Anterior cingulate cortex (tissue), 58 donors: ENCODE measurements around the gene MRC2.

Experiments used
- DNase-seq, 58 donors: peaks; one replicate each; lab custom pipeline; 2025; lab: John Stamatoyannopoulos, UW

MRC2 gene

GRCh38 chr17:62714016-62714777, 86.7 kb downstream of the MRC2 start:
- no peak for DNase-seq

DNA sequence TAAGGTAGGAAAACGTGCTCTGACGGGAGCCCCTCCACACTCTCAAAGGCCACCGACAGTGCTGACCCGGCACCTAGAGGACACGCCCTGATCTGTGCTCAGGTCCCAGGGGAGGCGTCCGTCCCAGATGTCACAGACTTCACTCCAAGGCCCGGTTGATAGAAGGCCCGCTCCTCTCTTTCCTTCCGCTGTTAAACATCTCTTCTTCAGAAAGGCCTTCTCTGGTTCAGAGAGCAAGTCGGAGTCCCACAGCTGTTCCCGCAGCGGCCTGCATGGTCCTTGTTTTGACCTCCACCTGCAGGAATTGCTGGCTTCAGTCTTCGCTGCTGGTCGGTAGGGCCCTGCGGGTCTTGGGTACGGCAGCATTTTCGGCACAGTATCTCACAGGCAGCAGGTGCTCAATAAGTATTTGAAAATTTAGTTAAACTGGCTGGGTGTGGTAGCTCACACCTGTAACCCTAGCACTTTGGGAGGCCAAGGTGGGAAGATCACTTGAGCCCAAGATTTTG, 88.5 kb downstream of the MRC2 start:
- no peak for DNase-seq

GRCh38 chr17:62716834-62717588, 89.5 kb downstream of the MRC2 start:
- DNase-seq = no peak

GRCh38 chr17:62717589-62717855, 90.1 kb downstream of the MRC2 start:
- DNase-seq = no peak

DNA sequence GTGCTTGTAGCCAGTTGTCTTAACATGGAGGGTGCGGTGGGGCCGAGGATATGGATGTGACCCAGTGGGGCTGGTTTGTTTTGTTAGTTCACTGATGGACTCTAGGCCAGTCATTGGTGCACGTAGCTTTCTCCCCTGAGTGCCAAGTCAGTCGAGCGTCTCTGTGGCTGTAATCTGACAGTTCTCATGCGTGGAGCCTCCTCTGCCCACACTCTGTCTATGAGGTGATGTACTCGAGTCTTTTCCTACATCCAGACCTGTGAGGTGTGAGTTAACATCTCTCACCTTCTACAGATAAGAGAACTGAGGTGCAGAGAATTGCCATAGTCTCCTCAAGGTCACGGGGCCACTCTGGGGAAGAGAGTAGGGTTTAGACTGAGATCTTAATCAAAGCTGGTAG, 90.4 kb downstream of the MRC2 start:
- DNase-seq = no peak

GRCh38 chr17:62718429-62718828, 91.0 kb downstream of the MRC2 start:
- no peak for DNase-seq

- no peak for DNase-seq
Observed at GRCh38 chr17:62719586-62719985, 92.1 kb downstream of the MRC2 start.

DNA sequence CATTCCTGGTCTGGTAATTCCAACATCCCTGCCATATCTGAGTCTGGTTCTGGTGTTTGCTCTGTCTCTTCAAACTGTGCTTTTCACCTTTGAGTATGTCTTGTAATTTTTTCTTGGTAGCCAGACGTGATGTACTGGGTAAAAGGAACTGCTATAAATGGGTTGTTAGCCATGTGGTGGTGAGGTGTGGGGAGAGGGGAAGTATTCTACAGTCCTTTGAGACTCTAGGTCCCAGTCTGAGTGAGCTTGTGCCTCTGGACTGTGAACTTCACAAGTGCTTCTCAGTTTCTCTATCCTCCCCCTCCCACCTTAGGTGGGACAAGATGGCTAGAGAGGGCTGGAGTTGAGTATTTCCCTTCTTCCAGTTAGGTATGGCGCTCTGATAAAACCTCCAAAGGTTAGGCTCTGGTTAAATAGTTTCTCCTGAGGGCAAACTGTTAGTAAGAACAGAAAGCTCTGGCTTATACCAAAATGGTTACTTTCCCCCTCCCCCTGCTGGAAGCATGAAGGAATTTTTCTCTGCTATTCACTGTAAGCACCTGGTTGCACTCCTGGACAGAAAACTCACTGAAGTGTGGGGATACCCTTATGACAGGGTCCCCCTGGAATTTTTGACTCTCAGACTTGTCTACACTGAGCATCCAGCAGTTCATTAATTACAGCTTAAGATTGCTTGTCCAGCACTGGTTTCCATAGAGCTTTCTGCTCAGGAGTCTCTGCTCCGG, 92.8 kb downstream of the MRC2 start:
- no peak for DNase-seq

DNA sequence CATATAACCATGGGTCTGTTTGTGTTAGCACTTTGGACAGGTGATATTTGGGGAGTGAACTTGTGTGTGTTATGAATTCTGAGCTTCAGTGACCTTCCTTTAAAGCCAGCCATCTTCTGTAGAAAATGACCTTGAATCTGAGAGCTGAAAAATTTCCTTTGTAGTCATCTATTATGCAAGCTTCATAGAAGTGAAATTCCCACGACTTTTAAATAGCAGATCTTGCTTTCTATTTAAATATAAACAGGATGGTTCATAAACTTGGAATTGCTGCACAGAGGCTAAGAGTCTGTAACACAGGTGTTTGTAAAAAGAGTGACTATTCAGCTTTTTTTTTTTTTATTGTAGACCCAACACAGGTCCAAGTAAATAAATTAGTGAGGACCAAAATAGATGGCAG, 95.2 kb downstream of the MRC2 start:
- DNase-seq = no peak

- no peak for DNase-seq
Observed at GRCh38 chr17:62723842-62724241, 96.4 kb downstream of the MRC2 start.

DNA sequence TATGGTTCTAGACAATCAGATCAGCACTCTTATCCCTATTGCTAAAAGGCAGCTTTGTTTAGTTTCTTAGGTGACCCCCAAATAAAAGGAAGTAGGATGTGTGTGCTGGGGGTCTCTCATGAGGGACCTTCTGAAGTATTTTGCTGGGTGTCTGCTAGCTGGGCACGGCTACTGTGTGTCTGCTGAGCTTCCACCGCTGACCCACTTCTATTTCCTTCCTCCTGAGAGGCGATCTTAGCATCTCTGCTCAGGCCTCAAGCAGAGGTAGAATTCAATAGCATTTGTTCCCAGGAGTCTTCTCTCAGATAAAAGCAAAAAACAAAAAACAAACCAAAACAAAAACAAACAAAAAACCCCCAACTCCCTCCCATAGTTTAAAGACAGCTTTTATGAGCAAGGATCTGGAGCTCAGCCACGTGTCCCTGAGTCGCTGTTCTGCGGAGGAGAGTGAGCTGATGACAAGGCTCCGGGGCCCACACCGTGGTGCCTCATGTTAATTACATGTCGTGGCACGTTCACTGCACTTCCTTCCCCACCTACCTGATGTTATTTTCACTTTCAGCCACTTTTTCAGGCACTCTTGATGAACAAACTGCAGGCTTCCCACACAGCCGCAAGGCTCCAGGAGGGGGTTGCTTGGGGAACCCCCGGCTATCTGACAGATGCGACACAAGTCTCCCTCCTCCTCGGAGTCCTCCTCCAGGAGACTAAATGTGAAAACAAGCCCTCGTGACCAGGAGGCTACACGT, 97.1 kb downstream of the MRC2 start:
- peak in 12 of 58 donors; percentile 11 to 49 (median 22) for DNase-seq

DNA sequence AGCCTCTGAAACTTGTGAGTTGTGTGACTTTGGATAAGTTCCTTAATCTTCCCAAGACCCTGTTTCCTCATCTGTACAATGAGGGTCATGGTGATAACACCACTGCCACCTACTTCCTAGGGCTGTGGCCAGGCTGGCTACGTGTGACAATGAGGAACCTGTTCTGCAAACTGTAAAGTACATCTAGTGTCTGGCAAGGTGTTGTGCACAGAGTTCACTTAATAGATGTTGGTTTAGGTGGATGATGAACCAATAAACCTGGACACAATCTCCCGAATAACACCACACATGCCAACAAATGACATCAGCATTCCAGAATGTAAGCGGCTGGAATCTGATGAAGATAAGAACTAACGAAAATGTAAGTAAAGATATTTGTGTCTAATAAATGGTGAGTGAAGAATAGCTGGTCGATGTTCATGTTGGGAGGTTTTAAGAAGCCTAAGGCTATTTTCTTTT, 98.3 kb downstream of the MRC2 start:
- DNase-seq = no peak

DNA sequence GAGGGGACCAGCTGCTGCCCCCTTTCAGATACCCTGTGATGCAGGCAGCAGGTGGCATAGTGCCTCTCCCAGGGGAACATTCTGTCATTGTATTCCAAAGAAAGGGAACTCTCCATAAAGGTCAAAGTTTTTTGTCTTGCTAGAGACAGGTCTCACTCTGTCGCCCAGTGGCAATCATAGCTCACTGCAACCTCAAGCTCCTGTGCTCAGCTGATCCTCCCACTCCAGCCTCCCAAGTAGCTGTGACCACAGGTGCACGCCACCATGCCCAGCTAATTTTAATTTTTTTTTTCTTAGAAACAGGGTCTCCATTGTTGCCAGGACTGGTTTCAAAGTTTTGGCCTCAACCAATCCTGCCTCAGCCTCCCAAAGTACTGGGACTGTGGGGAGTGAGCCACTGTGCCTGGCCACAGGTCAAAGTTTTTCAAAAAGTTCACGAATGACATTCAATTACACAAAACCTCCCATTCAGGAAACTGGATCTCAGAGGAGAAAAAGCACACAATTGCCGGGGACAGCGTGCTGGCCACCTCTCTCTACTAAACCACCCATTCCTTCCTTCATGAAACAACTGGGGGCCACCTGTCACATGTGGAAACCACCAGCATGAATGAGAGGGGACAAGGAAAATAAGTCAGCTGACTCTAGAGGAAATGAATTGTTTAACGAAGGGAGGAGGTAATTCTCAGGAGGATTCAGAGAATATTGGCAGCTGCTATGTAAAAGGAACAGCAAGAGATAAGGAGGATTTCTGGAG, 100.6 kb downstream of the MRC2 start:
- no peak for DNase-seq

DNA sequence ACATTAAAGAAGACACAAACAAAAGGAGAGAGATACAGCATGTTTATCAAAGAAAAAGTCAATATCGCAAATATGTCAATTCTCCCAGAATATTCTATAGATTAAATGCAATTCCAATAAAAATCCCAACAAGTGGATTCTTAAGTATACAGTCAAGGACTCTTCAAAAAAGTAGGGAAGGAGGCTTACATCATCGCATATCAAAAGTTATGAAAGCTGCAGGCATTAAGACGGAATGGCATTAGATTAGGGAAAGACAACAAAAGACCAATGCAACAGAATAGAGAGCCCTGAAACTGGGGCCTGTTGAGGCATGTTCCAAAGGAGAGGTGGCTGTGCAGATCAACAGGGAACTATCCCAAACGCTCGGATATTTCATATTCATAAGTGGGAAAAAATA, 104.7 kb downstream of the MRC2 start:
- no peak for DNase-seq

GRCh38 chr17:62735044-62735651, 107.7 kb downstream of the MRC2 start:
- no peak for DNase-seq

GRCh38 chr17:62737513-62737912, 110.0 kb downstream of the MRC2 start:
- no peak for DNase-seq

DNA sequence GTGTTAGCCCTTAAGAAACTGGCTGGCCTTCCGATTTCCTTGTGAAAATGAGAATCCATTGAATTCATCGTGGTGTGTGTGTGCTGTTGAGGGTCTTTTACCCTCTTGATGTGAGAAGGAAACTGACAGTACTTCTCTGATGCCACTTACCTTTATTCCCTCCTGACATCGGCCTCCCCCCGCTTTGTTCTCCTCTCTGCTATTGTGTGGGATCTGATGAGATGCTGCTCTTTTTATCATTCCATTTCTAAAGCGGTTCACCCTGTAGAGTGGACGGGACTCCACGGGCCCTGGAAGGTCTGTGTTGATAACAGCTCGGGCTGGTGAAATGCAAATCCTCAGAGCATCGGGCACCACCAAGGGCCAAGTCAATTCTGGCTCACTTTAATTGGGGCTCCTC, 110.8 kb downstream of the MRC2 start:
- DNase-seq = no peak

- peak in 6 of 58 donors; percentile 6 to 14 (median 10) for DNase-seq
Observed at GRCh38 chr17:62739645-62740388, 112.3 kb downstream of the MRC2 start.

DNA sequence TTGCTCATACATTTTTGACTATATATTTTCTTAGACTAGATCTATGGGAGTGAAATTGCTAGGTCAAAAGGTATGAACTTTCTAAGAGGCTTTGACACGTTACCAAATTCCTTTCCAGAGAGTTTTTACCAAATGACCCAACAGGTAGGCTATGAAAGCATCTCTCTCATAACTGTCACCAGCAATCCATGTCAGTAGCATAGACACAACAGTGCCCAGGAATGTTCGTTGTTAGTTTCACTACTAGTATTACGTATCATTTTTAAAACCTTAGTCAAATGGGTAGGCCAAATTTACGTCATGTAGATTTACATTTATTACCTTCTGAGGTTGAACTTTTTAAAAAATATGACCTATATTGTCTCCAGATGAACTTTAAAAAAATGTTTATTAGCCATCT, 113.8 kb downstream of the MRC2 start:
- DNase-seq = no peak
